K562 (cell line): ENCODE data around the gene TWIST1.

Experiments used
- ETV6 ChIP-seq, 3 experiments: fragments of 150-350 bp in 1 of 3; sonication (generic) in 1 of 3; formaldehyde crosslinking in 1 of 3; IDR thresholded peaks; 2 replicates each; pipeline versions ENCODE4 v1.6.1 to v1.8.0; 2014 to 2022; ENCODE audit warnings: borderline replicate concordance in 2 of 3, low read depth in 2 of 3, antibody characterized with exemption in 1 of 3, low read length in 1 of 3, mild to moderate bottlenecking in 1 of 3, missing genetic modification reagents in 1 of 3
- KAT7 ChIP-seq: sonication (generic); formaldehyde crosslinking; IDR thresholded peaks from 2 replicates; pipeline ENCODE4 v1.8.0; 2022; ENCODE audit warnings: missing genetic modification reagents, mild to moderate bottlenecking, borderline replicate concordance
- NBN ChIP-seq: fragments of 450-650 bp; IDR thresholded peaks from 2 replicates; pipeline ENCODE4 v1.6.1; 2016; ENCODE audit warnings: low read depth, mild to moderate bottlenecking
- NFRKB ChIP-seq: fragments of 450-650 bp; IDR thresholded peaks from 2 replicates; pipeline ENCODE4 v1.6.1; 2016; ENCODE audit warnings: low read depth
- RAD21 ChIP-seq, 2 experiments: fragments of 250-450 bp in 1 of 2; fragments of 450-650 bp in 1 of 2; sonication (Bioruptor Pico) in 1 of 2; formaldehyde crosslinking in 1 of 2; IDR thresholded peaks in 1 of 2; conservative IDR thresholded peaks in 1 of 2; 2 replicates each; pipeline versions ENCODE4 v1.4.0 to v1.8.0; 2020 to 2022; ENCODE audit warnings: mild to moderate bottlenecking in 2 of 2, moderate library complexity in 1 of 2
- SIN3A ChIP-seq, 2 experiments: fragments of 150-350 bp in 1 of 2; IDR thresholded peaks; 2 replicates each; pipeline ENCODE4 v1.6.1; 2011 to 2016; ENCODE audit warnings: borderline replicate concordance in 2 of 2, low read depth in 2 of 2, low read length in 2 of 2, mild to moderate bottlenecking in 2 of 2, moderate library complexity in 2 of 2; ENCODE audit not compliant: control insufficient read depth in 1 of 2
- ZNF232 ChIP-seq: sonication (generic); formaldehyde crosslinking; IDR thresholded peaks from 2 replicates; pipeline ENCODE4 v1.8.0; 2022; ENCODE audit warnings: mild to moderate bottlenecking, missing genetic modification reagents
- TF ChIP-seq, protein P1 (sequence below): sonication (generic); formaldehyde crosslinking; IDR thresholded peaks from 2 replicates; pipeline ENCODE4 v1.8.0; 2022; ENCODE audit warnings: mild to moderate bottlenecking, missing genetic modification reagents, borderline replicate concordance
- TF ChIP-seq, protein P2 (sequence below): fragments of 200-800 bp; sonication (Bioruptor generic); IDR thresholded peaks from 2 replicates; pipeline ENCODE4 v1.6.1; 2017; ENCODE audit warnings: missing genetic modification characterization, missing compliant biosample characterization
- TF ChIP-seq, protein P3 (sequence below): fragments of 150-350 bp; IDR thresholded peaks from 2 replicates; pipeline ENCODE4 v1.6.1; 2014; ENCODE audit warnings: low read depth, mild to moderate bottlenecking, low read length, borderline replicate concordance

DNA sequence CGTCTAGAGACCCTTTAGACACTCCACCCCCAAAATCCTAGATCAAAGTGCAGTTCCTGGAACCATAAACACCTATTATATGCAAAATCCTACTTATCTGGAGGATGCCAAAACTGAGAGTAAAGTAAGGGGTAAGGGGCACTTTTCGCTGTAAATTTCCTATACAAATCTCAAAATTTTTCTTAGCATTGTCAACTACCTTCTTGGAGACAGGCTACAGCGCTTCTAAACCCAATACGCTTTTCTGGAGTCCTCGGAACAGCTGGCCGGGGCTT, 10.4 kb downstream of the TWIST1 start:
- TF ChIP-seq NFRKB, result no peak
- no peak for TF ChIP-seq KAT7 (CRISPR knock-in tag)
- no peak for TF ChIP-seq RAD21 (CRISPR knock-in tag; conservative IDR thresholded peaks at IDR 0.05 in 1 of 2, IDR thresholded peaks at IDR 0.05 in 1 of 2)
- no peak for TF ChIP-seq ETV6 (IDR thresholded peaks at IDR 0.05; ENCODE audit: borderline replicate concordance in 1 of 2, low read depth in 2 of 2, low read length in 1 of 2)
- no peak for TF ChIP-seq ETV6 (CRISPR knock-in tag; IDR thresholded peaks at IDR 0.05; ENCODE audit: borderline replicate concordance)
- no peak for TF ChIP-seq NBN
- TF ChIP-seq, protein P1, sequence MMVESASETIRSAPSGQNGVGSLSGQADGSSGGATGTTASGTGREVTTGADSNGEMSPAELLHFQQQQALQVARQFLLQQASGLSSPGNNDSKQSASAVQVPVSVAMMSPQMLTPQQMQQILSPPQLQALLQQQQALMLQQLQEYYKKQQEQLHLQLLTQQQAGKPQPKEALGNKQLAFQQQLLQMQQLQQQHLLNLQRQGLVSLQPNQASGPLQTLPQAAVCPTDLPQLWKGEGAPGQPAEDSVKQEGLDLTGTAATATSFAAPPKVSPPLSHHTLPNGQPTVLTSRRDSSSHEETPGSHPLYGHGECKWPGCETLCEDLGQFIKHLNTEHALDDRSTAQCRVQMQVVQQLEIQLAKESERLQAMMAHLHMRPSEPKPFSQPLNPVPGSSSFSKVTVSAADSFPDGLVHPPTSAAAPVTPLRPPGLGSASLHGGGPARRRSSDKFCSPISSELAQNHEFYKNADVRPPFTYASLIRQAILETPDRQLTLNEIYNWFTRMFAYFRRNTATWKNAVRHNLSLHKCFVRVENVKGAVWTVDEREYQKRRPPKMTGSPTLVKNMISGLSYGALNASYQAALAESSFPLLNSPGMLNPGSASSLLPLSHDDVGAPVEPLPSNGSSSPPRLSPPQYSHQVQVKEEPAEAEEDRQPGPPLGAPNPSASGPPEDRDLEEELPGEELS (CRISPR knock-in tag), result no peak
- no peak for TF ChIP-seq ZNF232 (CRISPR knock-in tag)
- TF ChIP-seq, protein P2, sequence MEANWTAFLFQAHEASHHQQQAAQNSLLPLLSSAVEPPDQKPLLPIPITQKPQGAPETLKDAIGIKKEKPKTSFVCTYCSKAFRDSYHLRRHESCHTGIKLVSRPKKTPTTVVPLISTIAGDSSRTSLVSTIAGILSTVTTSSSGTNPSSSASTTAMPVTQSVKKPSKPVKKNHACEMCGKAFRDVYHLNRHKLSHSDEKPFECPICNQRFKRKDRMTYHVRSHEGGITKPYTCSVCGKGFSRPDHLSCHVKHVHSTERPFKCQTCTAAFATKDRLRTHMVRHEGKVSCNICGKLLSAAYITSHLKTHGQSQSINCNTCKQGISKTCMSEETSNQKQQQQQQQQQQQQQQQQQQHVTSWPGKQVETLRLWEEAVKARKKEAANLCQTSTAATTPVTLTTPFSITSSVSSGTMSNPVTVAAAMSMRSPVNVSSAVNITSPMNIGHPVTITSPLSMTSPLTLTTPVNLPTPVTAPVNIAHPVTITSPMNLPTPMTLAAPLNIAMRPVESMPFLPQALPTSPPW (CRISPR knock-in tag), result no peak
- no peak for TF ChIP-seq SIN3A (IDR thresholded peaks at IDR 0.05; ENCODE audit: borderline replicate concordance in 2 of 2, control insufficient read depth in 1 of 2, low read depth in 2 of 2, low read length in 2 of 2)
- TF ChIP-seq, protein P3, sequence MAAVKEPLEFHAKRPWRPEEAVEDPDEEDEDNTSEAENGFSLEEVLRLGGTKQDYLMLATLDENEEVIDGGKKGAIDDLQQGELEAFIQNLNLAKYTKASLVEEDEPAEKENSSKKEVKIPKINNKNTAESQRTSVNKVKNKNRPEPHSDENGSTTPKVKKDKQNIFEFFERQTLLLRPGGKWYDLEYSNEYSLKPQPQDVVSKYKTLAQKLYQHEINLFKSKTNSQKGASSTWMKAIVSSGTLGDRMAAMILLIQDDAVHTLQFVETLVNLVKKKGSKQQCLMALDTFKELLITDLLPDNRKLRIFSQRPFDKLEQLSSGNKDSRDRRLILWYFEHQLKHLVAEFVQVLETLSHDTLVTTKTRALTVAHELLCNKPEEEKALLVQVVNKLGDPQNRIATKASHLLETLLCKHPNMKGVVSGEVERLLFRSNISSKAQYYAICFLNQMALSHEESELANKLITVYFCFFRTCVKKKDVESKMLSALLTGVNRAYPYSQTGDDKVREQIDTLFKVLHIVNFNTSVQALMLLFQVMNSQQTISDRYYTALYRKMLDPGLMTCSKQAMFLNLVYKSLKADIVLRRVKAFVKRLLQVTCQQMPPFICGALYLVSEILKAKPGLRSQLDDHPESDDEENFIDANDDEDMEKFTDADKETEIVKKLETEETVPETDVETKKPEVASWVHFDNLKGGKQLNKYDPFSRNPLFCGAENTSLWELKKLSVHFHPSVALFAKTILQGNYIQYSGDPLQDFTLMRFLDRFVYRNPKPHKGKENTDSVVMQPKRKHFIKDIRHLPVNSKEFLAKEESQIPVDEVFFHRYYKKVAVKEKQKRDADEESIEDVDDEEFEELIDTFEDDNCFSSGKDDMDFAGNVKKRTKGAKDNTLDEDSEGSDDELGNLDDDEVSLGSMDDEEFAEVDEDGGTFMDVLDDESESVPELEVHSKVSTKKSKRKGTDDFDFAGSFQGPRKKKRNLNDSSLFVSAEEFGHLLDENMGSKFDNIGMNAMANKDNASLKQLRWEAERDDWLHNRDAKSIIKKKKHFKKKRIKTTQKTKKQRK, result no peak
